Memory B cell (primary cell): ENCODE data around the gene PRSS16.

Experiments
- ATAC-seq: fragments of 150-1000 bp; cut with Tn5 transposase; 2 replicates; pipeline ENCODE4 v1.10.0; 2021; ENCODE audit warnings: low read depth, mild to moderate bottlenecking, moderate library complexity
- DNase-seq, 2 donors: peaks; one replicate each; pipeline ENCODE4 v3.0.0; 2022; ENCODE audit warnings: low spot score in 2 of 2
- H3K27ac Mint-ChIP-seq: one replicate; pipeline ENCODE4 v1.8.0; 2022; ENCODE audit warnings: mild to moderate bottlenecking, moderate library complexity, mixed read lengths
- H3K27me3 Mint-ChIP-seq: one replicate; pipeline ENCODE4 v1.8.0; 2022; ENCODE audit warnings: mixed read lengths
- H3K36me3 Mint-ChIP-seq: one replicate; pipeline ENCODE4 v1.8.0; 2022; ENCODE audit warnings: mild to moderate bottlenecking, mixed read lengths
- H3K4me1 Mint-ChIP-seq: one replicate; pipeline ENCODE4 v1.8.0; 2022; ENCODE audit warnings: mixed read lengths
- H3K4me3 Mint-ChIP-seq: one replicate; pipeline ENCODE4 v1.8.0; 2022; ENCODE audit warnings: mild to moderate bottlenecking, moderate library complexity, mixed read lengths
- H3K9me3 Mint-ChIP-seq: one replicate; pipeline ENCODE4 v1.8.0; 2022; ENCODE audit warnings: mixed read lengths

The PRSS16 gene

DNA sequence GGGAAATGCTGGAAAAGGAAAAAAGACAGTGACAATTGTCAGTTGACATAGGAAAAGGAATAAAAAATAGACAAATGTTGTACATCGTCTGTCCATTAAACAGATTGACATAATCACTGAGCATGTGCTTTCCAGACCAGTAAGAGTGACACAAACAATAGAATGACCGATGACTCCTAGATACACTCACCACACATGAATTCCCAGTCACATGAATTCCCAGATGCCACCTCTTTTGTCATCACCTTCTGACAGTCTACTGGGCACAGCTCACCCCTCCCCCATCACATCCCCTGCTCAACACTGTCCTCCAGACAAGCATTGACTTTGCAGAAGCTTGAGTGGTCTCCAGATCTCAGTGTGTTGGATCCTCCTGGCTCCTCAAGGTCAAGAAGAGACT is 38.6 kb downstream of the PRSS16 start:
- no peak overlapping the region for H3K27ac Mint-ChIP-seq
- H3K27me3 Mint-ChIP-seq = peaks cover 38% of the 10 kb centered on the region
- no peak for ATAC-seq
- no peaks in the 10 kb centered on the region for H3K4me1 Mint-ChIP-seq
- H3K36me3 Mint-ChIP-seq = peaks cover 7% of the 10 kb centered on the region
- no peak overlapping the region for H3K4me3 Mint-ChIP-seq
- H3K9me3 Mint-ChIP-seq = peaks cover 20% of the 10 kb centered on the region
- DNase-seq = no peak

DNA sequence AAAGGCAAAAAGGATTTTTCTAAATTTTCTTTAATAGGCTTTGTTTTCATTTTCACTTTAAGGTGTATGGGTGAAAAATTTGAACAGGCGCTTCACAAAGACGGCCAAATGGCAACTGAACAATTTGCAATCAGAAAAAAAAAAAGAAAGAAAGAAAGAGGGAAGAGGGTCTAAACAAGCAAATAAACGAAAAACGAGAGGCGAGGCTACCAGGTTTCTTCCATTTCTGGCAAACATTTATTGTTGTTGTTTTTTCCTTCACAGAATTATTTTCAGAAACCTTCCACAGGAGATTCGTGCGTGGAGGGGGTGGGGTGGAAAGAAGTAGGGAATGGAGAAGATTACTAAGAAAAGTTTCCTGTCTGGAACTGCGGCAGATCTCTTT is 40.2 kb downstream of the PRSS16 start:
- Mint-ChIP-seq H3K4me1 (no peaks in the 10 kb centered on the region), H3K27ac (peak overlapping the region; percentile 24)

DNA sequence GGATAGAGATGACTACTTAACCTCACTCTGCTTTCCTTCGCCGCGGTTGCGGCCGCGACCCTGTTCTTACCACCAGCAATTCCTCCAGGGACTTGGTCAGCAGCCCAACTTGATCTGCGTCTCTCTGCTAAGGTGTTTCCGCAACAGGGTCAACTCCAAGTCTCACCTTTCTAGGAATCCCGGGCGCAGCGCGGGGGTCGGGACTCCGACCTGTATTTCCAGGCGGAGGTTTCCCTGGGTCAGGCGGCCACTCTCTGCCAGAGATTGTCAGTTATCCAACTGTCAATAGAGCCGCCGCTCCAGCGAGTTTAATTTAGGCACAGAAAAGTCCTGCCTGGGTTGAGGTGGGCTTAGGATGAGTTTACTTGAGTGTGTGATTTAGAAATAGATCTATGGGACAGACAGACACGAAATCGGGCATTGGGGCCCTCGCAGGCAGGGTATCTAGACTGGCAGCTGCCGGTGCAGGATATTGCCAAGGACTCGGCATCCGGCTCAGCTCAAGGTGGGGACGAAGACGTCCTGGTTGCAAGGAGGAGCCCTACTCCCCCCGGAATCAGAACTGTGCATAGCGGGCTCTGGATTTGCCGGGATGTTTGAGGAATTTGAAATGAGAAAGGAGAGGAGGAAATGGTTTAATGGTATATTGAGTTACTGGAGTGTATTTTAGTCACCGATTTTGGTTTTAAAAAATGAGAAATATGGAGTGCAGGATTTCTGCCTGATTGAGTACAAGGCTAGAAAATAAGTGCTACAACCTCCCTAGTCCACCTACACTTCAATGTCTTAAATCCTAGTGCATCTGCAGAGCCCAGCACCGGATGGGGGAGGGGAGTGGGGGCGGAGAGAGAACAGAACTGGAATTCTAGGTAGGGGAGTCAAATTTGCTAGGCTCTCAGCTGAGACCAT is 40.9 kb downstream of the PRSS16 start:
- no peak for DNase-seq
- no peak for ATAC-seq
- Mint-ChIP-seq H3K36me3 (peaks cover 7% of the 10 kb centered on the region), H3K27ac (no peak overlapping the region), H3K27me3 (peaks cover 40% of the 10 kb centered on the region), H3K4me3 (no peak overlapping the region), H3K9me3 (peaks cover 20% of the 10 kb centered on the region), H3K4me1 (no peaks in the 10 kb centered on the region)

More for the DNA sequence above, 40.2 kb downstream of the PRSS16 start:
- Mint-ChIP-seq H3K36me3 (peaks cover 7% of the 10 kb centered on the region), H3K27me3 (peaks cover 41% of the 10 kb centered on the region), H3K9me3 (peaks cover 20% of the 10 kb centered on the region), H3K4me3 (no peak overlapping the region)
- ATAC-seq (no peak), DNase-seq (no peak)

DNA sequence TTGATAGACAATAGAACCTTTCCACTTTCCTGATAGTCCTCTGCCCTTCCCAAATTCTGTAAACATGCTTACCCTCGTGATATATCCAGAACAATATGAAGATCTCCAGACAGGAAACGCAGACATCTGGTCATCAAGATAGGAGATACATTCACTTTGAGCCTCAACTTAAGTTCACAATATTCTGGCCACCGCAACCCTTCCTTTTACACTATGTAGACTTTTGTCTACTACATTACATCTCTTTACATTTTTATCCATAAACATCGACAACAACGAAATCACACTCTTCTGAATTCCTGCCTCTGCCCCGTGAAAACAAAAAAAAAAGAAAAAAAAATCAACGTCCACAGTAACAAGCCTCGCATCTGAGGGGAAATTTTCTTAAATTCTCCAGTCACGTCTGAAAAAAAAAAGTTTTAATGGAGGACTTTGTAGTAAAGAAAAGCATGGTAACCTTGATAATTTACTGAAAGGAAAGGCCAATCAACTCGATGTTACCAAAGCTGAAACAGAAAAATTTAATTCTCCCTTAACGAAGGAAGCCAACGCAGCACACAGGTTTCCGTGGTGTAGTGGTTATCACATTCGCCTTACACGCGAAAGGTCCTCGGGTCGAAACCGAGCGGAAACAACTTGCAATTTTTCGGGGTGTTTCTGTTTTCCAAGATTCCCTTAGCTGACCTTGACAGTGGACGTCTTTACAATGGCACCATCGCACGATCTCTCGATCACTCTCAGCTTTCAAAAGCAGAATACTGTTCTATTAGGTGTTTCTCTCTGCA is 42.8 kb downstream of the PRSS16 start:
- Mint-ChIP-seq H3K36me3 (peaks cover 4% of the 10 kb centered on the region), H3K9me3 (peaks cover 16% of the 10 kb centered on the region), H3K27me3 (peaks cover 37% of the 10 kb centered on the region), H3K4me3 (no peak overlapping the region), H3K27ac (peak overlapping the region; percentile 35), H3K4me1 (no peaks in the 10 kb centered on the region)
- ATAC-seq (no peak), DNase-seq (no peak)

DNA sequence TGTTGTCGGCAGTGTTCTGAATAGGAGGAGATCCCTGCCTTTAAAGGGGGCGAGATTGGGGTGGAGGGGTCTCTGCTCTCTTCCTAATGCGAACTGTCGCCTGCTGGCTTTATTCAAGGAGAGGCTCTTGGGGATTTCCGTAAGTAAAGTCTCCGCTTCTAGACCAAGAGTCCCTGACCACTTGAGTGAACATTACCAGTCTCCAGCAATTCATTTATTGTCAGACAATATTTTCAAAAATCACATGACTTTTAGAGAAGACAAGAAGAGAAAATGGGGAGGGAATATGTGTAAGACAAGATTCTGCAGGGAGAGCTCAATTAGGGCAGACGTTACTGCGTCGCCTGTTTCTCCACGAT is 43.3 kb downstream of the PRSS16 start:
- Mint-ChIP-seq H3K4me1 (no peaks in the 10 kb centered on the region), H3K27ac (peak overlapping the region; percentile 35), H3K4me3 (no peak overlapping the region), H3K27me3 (peaks cover 39% of the 10 kb centered on the region), H3K9me3 (peaks cover 18% of the 10 kb centered on the region), H3K36me3 (peaks cover 2% of the 10 kb centered on the region)
- ATAC-seq = no peak
- no peak for DNase-seq

DNA sequence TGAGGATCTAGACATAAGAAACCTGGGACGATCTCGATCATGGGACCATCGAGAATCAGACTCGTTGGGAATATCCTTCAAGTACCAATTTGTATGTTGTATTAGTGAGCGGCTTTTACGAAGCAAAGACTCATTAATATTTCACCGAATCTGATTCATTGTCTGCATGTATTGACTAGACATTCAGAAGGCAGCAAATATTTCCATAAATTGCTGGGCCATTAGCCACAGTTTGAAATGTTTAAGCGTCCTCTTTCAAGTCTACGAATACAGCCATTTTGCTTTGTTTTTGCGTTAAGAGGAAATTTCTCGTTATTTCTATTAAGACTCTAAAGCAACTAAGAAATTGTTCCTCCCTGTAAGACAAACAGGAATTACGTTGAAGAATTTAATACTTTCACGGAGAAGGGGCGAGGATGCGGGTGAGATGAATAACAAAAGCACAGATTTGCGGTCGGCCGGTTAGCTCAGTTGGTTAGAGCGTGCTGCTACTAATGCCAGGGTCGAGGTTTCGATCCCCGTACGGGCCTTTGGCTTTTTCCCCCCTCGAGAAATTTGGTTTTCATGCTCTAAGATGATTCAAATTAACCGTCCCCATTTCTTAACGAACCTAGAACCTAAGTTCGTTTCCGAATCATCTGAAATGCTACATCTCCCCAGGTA is 46.1 kb downstream of the PRSS16 start:
- H3K4me1 Mint-ChIP-seq = no peaks in the 10 kb centered on the region
- H3K27ac Mint-ChIP-seq = no peak overlapping the region
- DNase-seq (no peak), ATAC-seq (no peak)
- H3K27me3 Mint-ChIP-seq = peaks cover 37% of the 10 kb centered on the region
- H3K9me3 Mint-ChIP-seq = peaks cover 22% of the 10 kb centered on the region
- no peaks in the 10 kb centered on the region for H3K36me3 Mint-ChIP-seq
- H3K4me3 Mint-ChIP-seq = no peak overlapping the region

DNA sequence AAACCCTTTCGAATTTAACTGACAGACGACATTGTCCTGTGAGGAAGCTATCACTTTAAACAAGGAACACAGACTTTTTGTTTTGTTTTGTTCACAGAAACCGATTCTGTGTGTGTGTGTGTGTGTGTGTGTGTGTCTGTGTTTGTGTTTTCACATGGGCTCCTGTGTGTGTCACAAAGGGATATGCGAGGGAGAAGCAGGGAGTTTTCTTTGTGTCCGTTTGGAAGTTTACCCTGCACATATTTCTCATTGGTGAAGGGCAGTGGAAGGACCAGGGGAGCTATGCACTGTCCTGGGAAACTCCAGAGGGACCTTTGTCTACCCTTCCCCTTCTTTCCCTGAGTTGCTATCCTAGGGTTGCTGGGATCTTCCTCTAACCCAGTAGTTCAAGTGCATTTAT is 46.9 kb downstream of the PRSS16 start:
- ATAC-seq = no peak

DNA sequence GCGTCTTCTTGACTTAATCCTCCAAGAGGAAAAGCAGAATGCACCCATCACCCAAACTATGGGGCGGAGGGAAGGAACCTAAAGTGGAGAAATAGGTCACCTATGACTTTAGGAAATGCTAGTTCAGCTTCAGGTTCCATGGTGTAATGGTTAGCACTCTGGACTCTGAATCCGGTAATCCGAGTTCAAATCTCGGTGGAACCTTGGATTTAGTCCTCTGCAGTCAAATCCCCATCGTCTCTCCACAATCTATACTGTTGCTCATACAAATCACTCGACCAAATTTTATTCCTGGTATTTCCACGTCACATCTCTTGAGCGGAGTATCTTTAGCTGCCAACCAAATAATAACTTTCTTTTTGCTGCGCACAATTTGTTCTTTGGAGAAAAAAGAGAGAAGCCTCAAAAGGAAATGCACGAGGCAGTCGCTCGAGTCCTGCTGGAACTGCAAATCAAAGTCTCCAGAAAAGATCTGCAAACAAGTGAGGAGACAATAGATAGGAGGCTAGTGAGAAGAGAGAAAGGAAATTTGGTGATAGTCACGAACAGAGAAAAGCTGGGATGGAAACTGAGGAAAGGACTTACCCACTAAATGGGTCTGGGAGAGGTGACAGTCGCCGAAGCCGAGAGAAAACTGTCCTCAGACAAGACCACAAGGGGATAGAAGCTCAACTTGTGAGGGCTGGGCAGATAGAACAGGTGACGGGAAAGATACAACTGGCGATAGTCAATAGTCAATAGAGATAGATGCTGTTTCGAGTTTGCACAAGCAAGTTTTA is 48.0 kb downstream of the PRSS16 start:
- Mint-ChIP-seq H3K27ac (peak overlapping the region; percentile 32), H3K9me3 (peaks cover 15% of the 10 kb centered on the region), H3K4me1 (no peaks in the 10 kb centered on the region), H3K27me3 (peaks cover 28% of the 10 kb centered on the region), H3K36me3 (no peaks in the 10 kb centered on the region), H3K4me3 (no peak overlapping the region)
- ATAC-seq (no peak), DNase-seq (no peak)

More for the DNA sequence above, 46.9 kb downstream of the PRSS16 start:
- peaks cover 18% of the 10 kb centered on the region for H3K9me3 Mint-ChIP-seq
- DNase-seq = no peak
- H3K27me3 Mint-ChIP-seq = peaks cover 31% of the 10 kb centered on the region
- H3K27ac Mint-ChIP-seq = no peak overlapping the region
- no peak overlapping the region for H3K4me3 Mint-ChIP-seq
- no peaks in the 10 kb centered on the region for H3K36me3 Mint-ChIP-seq
- H3K4me1 Mint-ChIP-seq = no peaks in the 10 kb centered on the region

DNA sequence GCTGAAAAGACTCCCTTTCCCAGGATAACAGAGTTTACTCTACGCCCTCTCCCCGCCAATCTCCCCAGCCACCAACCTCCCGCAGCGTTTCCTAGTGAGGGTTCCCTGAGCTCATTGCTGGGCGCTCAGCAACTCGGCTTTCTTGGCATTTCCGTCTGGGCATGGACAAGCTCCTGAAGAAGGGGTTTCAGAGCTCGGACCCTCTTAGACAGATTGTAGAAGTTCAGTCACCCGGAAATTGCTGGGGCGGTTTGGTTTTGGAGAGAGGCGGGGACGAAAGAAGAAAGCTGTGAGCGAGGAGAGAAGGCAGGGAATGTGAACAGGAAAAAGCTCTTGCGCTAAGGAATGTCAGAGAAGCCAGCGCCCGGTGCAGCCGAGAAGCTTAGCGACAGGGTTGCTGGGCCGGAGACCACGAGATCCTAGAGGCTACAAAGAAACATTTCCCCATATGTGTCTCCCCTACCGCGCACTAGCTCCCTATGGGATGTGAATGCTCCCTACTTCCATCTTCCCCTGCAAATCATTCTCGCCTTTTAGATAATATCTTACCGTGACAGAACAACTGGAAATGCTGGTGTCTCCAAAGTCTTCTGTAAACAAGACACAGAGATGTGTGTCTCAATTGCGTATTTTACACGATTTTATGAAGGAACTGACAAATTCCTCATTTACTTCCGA is 48.7 kb downstream of the PRSS16 start:
- H3K27ac Mint-ChIP-seq = peak overlapping the region; percentile 32
- ATAC-seq (no peak), DNase-seq (no peak)
- no peak overlapping the region for H3K4me3 Mint-ChIP-seq
- H3K9me3 Mint-ChIP-seq = peaks cover 18% of the 10 kb centered on the region
- H3K4me1 Mint-ChIP-seq = no peaks in the 10 kb centered on the region
- peaks cover 1% of the 10 kb centered on the region for H3K36me3 Mint-ChIP-seq
- H3K27me3 Mint-ChIP-seq = peaks cover 29% of the 10 kb centered on the region

DNA sequence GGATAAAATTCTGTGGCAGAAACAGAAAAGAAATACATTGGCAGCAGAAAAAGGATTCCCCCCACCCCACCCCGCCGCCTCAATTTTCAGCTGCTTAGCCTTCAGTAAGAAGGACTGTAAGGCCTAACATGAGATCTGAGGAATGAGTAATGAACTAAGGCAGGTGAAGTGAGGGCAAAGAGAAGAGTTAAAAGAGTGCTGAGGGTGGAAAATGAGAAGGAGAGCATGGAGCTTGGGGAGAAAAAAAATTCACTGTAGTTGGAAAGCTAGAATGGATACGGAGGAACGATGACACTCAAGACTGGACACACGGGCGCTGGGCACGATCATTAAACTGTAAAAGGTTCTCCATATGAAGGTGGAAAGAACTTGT is 50.0 kb downstream of the PRSS16 start:
- ATAC-seq (no peak), DNase-seq (no peak)
- Mint-ChIP-seq H3K9me3 (peaks cover 18% of the 10 kb centered on the region), H3K4me1 (no peaks in the 10 kb centered on the region), H3K36me3 (peaks cover 1% of the 10 kb centered on the region), H3K4me3 (no peak overlapping the region), H3K27ac (no peak overlapping the region), H3K27me3 (peaks cover 30% of the 10 kb centered on the region)

DNA sequence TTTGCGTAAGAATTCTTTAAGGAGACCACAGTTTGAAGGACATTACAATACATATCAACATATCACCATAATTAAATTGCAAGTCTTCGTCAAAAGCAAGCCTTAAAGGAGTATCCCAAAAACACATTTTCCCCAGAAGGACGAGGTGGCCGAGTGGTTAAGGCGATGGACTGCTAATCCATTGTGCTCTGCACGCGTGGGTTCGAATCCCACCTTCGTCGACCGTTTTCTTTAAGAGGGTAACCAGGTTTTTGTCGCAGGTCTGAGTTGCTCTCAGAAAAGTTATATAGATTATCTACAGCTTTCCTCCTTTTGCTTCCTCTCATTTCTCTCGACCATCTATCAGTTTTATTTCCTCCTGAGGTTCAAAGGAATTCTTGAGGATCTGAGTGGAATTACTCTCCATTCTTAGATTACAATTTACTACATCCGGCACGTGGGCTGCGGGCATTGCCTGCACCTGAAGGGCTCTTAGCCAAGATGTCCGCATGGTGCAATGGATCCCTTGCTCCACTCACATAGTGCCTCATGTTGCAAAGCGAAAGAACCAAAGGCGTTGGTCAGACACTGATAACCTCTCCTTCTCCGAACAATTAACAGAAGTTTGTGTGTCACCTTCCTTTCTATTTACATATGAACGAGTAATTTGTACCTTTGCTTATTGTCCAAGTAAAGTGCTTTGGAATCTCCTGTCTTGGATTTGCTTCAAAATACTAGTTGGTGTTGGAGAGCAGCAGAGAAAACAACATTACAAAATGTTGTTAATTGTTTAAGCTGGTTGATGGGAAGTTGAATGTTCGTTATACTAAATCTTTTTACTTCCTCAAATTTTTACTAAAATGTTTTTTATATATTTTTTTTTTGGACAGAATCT is 50.6 kb downstream of the PRSS16 start:
- H3K27me3 Mint-ChIP-seq = peaks cover 32% of the 10 kb centered on the region
- DNase-seq = no peak

DNA sequence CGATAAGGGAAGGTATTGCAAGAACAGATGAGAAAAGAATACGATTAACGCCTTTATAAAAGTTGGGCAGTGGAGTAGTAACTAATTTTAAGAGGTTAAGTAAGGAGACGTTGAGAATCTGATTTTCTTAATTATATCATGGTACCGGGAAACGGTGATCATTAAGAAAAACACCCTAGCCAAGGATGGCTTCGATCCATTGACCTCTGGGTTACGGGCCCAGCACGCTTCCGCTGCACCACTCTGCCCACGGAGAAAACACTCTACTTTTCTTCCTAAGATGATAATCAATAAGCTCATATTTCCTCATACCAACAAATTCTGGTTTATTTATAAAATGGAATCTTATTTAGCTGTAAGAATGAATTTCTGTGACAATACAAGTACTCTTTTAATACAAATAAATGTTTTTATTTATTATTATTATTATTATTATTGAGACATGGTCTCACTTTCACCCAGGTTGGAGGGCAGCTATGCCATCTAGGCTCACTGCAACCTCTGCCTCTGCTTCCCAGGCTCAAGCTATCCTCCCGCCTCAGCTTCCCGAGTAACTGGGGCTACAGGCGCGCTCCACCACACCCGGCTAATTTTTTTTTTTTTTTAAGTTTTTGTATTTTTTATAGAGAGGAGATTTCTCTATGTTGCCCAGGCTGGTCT is 56.2 kb downstream of the PRSS16 start:
- DNase-seq = no peak
- H3K27ac Mint-ChIP-seq = no peak overlapping the region

More for the DNA sequence above, 50.6 kb downstream of the PRSS16 start:
- Mint-ChIP-seq H3K36me3 (peaks cover 1% of the 10 kb centered on the region), H3K9me3 (peaks cover 20% of the 10 kb centered on the region), H3K27ac (no peak overlapping the region), H3K4me1 (no peaks in the 10 kb centered on the region), H3K4me3 (no peak overlapping the region)
- no peak for ATAC-seq

More for the DNA sequence above, 56.2 kb downstream of the PRSS16 start:
- no peak overlapping the region for H3K4me3 Mint-ChIP-seq
- peaks cover 12% of the 10 kb centered on the region for H3K9me3 Mint-ChIP-seq
- H3K27me3 Mint-ChIP-seq = peaks cover 34% of the 10 kb centered on the region
- H3K4me1 Mint-ChIP-seq = peaks cover 4% of the 10 kb centered on the region
- ATAC-seq = no peak
- H3K36me3 Mint-ChIP-seq = peaks cover 1% of the 10 kb centered on the region
